NCI-H1694 (cell line): ENCODE results near the gene TPM2.

ENCODE experiments used
- DNase-seq: peaks from one replicate; lab custom pipeline; 2025; lab: John Stamatoyannopoulos, UW

The TPM2 gene

DNA sequence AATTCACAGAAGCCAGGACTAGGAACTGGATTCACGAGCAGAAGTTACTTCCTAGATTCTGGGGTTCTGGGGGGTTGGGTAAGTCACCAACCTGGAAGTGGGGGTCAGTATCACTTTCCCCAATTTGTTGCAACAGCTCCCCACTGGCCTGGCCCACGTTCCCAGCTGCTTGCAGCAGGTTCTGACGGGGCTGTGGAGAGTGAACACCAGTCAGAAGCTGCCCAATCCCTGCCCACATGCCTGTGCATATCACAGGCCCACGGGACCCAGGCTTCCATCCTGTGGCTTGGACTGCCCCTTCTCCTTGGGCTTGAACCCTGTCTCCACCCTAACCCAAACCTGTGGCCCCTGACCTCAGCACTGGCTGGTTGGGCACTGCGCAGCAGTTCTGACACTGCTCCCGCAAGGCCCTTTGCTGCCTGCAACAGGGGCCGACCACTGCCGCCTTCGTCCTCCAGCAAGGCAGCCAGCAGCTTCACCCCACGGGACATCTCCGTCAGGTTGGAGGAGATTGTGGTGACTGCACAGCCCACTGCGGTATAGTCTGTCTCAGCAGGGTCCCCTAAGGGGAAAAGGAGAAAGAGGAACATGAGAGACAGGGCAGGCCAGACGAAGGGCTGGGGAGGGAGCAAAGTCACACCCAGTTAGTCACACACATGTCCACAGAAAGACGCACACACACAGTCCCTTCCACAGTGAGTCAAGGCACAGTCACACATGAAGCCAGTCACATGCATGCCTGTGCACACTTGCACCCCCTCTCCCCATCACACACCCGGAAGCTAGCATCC, 29.2 kb upstream of the TPM2 start:
- DNase-seq = no peak

DNA sequence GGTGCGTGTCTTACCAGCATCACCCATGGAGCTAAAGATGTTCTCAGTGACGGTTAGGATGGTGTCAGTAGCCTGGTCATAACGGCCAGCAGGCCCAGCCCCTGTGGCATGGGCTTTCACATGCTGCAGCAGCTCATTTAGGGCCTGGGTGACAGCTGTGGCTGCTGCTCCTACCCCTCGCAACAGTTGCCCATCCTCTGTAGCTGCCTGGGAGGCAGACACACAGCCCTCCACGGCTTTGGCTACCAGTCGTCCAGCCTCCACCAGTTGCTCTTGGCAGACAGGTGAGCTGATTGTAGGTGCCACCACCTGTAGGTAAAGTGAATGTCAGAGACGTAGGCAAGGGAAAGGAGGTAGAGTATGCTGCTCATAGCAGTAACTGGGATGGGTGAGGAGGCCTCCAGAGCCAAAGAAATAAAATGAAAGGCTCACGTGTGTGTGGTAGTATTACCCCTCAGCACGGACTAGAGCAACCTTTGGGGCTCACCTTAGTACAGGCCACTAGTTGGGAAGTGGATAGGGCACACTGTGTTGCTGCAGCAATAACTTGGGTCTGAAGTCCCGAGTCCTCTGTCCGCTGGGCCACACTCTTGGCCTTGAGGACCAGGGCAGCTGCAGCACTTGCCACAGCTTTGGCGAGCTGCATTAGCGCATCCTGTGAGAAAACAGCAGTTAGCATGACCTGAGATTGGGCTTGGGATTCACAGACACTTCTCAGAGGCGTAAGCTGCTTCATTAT, 27.6 kb upstream of the TPM2 start:
- no peak for DNase-seq

DNA sequence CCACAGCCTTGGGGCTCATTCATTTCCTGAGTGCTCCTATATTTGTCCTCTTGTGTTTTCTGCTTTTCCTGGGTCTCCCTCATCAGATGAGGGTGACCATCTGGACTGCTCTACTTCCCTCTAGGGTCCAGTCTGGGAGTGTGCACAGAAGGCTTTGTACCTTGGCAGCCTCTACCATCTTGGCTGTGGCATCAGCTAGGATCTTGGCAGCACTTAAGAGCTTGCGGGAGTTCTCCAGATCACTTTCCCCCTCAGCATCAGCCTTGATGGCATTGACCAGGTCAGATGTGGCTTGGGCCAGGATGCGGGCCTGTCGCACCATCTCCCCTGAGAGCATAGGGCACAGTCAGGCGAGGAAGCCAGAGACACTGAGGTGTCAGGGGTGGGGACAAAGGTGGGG, 26.5 kb upstream of the TPM2 start:
- DNase-seq = no peak

DNA sequence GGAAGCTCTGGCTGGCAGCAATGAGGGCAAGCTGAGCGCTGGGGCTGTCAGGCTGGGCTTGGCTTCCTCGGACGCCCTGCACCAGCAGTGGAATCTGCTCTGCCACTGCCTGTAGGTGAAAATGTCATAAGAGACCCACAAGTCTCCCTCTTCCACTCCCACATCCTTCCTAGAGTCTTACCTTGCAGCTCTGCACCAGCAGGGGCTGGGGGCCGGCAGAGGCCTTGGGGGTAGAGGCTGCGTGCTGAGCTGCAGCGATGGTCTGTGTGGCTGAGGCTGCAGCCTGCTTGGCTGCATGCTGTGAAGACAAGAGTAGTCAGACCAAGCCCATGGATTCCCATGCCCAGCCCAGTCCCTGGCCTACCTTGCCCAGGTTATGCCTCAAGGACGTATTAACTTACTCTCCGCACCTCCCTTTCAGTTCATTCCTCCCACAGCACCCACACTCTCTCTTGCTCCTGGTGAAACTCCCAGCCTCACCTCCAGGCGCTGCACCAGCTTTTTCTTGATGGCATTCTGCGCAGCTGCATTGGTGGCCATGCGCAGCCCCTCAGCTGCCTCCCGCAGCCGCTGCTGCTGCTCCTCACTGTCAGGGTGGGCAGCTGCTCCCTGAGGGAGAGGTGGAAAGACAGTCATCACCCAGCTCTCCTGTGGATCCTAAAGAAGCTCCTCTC, 25.0 kb upstream of the TPM2 start:
- no peak for DNase-seq

DNA sequence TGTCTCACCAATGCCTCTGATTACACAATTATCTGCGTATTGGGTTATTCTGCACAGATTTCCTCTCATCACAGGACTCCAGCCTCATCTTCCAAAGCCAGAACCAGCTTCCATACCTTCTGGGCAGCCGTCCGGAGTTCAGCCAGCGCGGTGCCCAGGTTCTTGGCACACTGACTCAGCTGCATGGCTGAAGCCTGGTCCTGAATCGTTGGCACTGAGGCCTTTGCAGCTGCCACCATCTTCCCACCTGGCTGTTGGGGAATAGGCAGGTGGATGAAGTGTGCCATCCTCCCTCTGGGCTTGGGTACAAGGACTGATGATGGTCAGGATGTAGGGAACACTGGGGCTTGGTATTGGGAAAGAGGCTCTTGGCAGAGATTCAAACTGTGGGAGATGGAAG, 24.4 kb upstream of the TPM2 start:
- no peak for DNase-seq

DNA sequence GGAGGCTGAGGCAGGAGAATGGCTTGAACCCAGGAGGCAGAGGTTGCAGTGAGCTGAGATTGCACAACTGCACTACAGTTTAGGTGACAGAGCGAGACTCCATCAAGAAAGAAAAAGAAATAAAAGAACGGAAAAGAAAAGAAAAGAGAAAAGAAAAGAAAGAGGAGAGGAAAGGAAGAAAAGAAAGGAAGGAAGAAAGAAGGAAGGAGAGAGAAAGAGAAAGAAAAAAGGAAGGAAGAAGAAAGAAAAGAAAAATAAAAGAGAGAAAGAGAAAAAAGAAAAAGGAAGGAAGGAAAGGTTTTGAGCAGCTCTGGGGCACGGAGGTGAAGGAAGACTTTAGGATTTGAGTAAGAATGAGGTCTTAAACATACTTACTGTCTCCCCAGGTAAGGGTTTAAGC, 23.9 kb upstream of the TPM2 start:
- DNase-seq = no peak

DNA sequence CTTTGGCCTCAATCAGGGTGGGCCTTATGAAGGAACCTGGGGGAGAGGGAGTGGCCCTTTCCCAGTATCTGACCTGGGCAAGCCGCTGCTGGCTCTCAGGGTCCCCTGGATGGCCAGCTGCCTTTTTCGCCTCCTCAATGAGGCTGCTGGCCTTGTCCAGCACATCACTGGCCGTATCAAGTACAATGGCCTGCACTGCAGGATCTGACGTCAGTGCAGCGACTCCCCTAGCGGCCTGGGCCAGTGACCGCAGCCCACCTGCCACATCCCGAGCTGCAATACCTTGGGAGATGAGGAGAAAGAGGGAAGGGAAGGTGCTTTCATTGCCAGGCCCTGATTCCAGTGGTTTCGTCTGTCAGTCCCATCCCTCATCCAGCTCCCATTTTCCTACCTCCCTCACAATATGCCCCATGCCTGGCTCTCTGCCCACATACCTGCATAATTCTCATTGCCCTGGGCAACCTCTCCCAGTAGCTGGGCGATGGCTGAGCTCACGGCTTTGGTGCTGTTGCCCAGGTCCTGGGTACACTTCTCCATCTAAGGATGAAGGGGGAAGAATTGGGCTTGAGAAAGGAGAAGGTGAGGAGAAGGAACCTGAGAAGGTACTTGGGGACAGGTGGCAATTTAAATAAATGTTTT, 23.2 kb upstream of the TPM2 start:
- no peak for DNase-seq

DNA sequence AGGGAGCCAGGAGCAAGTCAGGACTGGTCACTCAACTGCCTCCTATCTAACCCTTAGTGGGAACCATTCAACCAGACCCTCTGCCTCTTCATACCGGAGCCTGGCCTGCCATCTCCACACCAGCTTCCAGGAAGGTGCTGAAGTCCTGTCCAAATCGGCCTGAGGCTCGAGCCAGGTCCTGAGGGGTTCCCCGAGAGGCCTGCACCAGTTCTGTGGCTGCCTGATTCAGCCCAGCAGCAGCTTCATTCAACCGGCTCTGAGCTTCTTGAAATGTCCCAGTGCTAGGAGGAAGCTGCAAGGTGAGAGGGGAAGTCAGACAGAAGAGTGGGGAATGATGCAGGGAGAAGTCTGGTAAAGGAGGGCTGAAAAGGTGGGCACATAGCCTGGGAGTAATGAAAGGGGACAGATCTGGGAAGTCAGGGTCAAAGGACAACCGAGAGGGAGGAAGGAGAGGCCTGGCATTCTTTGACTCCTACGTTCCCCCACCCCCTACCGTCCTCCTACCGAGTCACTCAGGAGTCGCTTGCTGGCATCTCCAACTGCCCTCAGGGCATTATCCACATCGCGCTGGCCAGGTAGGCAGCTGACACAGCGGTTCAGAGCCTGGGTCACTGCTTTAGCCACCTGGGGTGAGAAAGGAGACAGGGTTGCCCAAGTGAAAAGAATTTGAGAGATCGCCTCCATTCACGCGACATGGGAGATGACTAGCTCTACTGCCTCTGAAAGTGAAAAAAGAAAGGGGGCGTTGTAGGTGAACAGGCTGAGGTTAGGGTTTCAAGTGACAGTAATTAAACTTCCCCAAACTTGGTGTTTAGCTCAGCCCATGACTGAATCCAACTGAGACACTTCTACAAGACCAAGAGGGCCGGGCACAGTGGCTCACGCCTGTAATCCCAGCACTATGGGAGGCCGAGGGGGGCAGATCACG, 22.0 kb upstream of the TPM2 start:
- no peak for DNase-seq

DNA sequence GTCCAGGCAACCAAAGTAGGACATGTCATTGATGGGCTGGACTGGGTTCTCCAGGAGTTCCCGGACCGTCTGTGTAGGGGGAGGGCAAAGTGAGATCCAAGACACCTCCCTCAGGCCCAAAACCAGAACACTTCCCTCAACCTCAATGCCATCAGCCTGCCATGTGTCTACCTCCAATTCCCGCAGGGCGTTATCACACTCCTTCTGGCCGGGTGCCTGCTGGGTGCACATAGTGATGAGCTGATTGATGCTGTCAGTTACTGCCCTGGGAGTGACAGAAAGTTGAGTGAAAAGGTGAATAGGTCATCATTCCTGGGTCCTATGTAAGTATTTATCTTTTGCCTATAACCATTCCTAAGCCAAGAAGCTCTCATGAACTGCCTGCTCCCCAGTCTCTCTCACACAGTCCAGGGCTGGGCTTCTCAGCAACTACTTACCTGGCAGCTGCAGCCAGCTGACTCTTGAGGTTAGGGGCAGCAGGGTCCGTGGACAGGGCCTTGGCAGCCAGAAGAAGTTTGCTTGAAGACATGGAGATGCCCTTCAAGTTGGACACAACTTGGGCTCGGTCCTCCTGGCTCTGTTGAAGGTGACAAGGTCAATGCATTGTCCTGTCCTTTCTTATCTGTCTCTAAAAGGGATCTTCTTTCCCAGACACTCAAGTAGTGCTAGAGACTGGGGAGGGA, 21.2 kb upstream of the TPM2 start:
- no peak for DNase-seq

DNA sequence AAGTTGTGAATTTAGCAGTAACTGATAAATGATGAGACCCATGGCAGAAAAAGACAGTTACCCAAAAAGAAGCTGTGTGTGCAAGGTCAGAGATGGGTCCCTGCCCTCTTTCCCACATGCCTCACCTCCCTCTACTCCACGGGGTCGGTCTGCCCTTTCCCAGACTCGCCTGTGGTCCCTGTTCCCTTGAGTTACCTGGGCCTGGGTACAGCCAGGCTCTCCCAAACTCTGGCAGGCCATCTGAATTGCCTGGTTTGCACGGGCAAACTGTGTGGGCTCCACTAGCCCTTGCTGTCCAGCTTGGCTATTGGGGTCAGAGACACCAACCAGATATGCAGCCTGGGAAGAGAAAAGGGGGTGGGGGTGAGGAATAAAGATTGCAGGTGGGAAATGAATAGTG, 18.4 kb upstream of the TPM2 start:
- DNase-seq = no peak

DNA sequence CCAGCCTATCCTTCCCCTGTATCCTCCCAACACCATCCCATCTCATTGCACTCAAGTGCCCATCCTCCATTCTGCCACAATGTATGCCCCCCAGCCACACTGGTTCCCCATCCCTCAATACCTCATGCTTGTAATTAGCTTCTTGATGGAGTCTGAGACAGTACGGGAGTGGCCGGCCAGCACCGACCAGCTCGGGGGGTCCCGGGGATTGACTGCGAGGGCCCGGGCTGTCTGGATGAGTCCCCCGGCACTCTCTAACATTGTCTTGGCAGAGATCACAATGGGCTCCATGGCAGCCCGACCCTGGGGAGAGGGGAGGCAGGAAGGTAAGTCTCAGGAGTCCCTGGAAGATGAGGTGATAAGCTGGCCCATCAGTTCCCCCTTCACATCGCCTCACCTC, 17.2 kb upstream of the TPM2 start:
- no peak for DNase-seq

DNA sequence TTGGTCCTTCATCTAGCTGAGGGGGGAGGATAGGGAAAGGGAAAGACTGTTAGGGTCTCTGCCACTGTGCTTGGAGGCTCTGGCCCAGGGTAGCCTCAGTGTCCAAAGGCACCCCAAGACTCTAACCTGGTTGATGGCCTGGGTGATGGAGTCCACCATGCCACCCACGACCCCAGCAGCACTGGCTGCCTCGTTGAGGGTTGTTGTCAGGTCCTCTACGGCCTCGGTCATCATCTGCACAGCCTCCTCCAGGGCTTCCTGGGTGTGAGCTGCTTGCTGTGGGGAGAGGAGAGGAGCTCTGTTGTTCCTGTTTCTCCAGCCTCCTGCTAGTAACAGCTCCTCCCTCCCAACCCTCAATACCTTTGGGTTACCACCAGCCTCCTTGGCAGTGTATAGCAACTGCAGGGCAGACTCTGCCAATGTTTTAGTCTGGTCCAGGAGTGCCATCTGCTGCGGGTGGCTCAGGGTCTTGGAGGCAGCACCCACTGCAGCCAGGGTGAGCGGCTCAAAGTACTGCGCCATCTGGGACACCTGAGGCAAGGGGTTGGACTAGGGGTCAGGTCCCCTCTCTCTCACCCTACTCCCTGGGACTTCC, 16.2 kb upstream of the TPM2 start:
- DNase-seq = no peak

DNA sequence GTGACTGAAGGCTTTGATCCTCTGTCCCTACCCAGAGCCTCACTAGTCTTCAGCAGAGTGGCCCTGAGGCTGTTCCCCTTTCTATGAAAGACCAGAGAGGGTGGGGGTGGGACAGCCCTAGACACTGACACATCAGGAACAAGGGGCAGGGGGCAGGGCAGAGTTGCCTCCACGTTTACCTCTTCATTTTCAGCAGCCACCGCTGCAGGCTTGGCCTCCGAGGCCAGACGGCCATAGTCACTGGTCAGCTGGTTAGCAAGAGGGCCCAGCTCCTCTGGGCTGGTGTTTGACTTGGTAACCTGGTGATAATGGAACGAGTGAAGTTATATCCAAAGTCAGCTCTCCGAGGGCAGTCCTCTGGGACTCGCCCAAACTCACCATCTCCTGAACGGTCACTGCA, 15.6 kb upstream of the TPM2 start:
- no peak for DNase-seq

DNA sequence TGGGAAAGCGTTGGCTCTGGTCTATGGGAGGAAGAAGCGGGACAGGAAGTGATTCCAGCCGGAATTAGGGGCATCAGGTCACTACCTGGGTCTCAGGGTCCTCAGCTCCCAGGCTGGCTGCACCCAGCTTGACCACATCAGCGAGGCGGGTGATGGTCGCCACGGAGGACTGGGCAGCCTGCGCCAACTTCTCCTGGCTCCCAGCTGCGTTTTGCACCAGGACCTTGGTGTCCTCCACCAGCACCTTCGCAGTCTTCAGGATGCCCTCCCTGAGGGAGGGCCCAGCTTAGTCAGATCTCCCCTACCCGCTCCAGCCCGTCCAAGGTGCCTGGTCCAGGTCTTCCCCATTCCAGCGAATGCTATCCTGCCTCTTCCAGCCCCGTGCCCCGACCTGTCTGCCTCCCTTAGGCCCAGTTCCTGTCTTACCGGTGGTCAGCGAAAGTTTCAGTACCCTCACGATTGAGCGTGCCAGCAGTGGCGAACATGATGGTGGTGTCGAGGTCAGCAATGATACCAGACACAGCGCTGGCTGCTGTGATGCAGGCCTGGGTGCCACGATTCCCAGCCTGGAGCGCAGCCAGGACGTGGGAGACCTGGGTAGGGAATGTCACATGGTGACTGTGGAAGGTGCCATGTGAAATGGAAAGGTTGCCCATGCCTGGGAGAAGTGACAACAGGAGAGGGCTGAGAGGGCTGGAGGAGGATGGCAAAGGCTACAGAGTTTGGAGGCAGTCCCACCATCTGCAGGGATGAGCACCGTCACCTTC, 14.4 kb upstream of the TPM2 start:
- DNase-seq = no peak

DNA sequence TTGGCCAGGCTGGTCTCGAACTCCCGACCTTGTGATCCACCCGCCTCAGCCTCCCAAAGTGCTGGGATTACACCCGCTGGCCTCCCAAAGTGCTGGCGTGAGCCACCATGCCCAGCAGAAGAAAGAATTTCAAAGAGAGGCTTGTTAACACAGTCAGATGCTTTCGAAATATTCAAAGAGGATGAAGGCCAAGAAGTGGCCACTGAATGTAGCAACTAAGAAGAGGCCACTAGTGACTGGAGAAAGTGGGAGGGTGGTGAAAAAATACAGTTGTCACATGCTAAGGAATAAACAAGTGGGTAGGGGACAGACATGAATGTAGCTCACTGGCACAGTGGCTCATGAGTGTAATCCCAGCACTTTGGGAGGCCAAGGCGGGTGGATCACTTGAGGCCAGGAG, 13.0 kb upstream of the TPM2 start:
- no peak for DNase-seq

DNA sequence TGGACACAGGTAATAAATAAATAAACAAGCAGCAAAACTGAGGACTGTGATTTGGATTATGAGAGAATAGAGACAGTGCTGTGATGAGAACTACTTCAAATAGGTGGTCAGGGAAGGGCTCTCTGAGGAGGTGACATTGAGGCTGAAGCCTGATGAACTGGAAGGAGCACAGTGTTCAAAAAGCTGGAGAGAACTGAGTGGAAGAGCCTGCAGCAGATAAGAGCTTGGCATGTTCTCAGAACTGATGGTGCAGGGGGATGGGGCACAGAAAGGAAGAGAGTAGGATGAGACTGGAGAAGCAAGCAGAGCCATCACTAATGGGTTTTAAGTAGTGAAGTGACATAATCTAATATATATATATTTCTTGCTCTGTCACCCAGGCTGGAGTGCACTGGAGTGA, 11.2 kb upstream of the TPM2 start:
- DNase-seq = no peak

DNA sequence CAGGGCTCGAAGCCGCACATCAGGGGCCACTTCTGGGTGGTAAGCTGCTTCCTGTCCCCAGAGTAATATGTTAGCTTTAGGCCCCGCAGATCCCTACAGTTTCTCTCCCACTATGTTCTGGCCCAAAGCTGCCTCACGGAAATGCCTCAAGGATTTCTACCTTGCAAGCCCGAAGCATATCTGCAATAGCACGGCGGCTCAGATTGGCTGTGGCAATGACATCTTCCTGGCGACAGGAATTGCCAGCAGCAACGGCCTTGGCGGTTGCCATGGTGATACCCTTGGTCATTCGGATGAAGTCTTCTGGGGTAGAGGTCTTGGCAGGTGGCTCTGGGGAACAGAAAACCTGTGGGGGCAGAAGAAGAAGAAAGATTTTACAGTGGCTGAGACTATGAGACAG, 10.3 kb upstream of the TPM2 start:
- DNase-seq = no peak

DNA sequence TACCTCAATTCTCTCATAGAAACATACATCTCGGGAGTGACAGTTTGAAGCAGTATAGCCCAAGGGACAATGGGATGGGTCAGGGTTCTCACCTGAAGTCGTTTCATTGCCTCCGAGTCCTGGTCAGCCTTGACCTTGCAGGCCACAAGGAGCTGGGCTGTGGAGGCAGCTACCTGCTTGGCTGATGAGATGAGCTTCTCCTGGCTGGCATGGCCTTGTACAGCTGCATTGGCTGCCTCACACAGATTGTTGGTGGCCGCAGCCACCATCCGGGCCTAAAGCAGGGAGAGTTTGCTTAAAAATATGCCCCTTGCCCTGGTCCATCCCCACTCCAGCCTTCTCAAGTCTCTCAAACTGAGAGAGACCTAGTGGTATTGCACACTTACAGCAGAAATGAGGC, 8.5 kb upstream of the TPM2 start:
- DNase-seq = no peak

DNA sequence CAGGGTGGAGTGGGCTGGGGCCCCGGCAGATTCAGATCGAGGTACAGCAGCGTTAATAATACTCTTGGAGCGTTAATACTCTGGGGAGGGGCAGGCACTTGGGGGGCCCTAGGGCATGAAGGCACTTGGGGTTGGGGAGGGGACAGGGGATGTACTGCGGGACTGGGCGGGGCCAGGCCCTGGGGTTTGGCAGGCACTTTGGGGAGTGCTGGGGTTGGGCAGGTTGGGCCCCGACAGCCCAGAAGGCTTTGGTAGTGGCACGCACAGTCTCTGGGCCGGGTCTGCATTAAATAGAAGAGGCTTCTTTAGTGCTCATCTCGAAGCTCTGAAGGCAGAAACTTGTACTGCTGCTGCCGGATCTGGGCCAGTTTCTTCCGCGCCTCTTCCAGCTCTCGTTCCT, 7.8 kb upstream of the TPM2 start:
- DNase-seq = no peak
